NCI-H1417 (cell line): ENCODE data around the gene LYRM4.

Source experiments
- DNase-seq, 3 experiments: peaks; one replicate each; lab custom pipeline; 2025; lab: John Stamatoyannopoulos, UW

LYRM4 gene

DNA sequence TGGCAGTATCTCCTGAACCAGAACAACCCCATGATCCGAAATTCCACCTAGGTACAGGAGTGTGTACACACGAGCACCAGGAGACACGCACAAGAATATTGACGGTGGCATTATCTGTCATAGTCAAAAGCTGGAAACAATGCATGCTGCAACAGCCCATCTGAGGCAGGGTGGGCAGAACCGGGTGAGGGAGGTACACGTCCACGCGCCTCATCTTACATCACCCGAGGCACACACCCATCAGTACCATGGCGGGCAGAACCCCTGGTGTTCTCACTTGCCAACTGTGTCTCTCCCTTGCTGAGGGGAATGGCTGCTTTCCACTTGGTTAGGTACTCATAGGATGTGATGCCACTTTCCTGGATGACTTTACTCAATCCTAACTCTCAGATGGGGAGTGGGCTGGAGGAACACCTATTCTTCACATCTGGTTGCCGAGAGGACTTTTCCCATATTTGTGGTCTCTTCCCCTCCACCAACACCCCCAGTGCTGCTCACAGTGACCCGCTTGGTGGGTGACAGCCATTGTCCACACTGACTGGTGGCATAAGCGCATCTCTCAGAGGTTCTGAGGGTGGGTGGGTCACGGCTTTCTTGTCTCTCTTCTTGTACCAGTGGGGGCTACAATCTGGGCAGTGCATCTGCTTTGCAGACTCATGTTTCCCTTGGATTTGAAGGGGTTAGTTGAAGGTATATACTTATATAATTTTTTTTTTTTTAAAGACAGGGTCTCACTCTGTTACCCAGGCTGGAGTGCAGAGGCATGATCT, 162.1 kb downstream of the LYRM4 start:
- no peak for DNase-seq

DNA sequence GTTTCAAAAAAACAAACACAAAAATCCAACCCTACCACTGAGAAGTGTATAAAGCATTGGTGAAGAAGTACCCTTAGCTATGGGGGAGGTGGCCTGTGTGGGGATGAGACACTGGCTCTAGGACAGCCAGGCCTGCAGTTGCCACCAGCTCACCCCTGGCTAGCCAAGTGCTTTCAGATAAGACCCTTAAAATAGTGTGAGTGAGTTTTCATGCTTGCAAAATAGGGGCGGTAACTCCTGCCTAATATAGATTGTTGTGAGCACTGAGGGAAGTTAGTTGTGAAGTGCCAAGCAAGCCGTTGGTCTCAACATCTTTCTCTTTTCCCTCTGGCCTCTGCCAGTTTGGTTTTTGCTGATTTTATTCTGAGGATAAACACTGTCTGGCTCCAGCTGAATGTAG, 164.3 kb downstream of the LYRM4 start:
- no peak for DNase-seq

DNA sequence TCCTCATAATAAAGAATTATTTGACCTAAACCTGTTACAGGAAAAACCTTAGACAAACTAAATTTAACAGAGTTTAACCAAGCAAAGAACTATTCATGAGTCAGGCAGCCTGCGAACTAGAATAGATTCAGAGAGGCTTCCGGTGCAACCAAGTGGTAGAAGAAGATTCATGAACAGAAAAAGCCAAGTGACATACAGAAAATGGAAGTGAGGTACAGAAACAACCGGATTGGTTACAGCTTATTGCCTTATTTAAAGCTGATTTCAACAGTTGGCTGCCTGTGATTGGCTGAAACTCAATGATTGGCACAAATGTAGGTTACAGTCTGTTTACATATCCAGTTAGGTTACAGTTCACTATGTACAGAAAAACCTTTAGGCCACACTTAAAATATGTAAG, 165.5 kb downstream of the LYRM4 start:
- no peak for DNase-seq

DNA sequence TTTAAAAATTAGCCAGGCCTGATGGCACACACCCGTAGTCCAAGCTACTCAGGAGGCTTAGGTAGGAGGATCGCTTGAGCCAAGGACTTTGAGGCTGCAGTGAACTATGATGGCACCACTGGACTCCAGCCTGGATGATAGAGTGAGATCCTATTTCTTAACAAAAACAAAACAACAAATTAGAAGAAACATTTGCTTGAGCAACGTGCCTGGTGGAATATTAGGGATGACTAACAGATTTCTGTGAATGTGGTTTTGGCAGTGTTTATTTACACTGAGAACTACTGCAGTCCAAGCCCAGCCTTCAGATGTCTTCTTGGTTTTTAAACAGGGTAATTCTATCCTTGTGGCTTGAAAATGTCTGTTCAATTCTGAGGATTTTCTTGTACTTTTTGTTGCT, 166.4 kb downstream of the LYRM4 start:
- DNase-seq: no peak

DNA sequence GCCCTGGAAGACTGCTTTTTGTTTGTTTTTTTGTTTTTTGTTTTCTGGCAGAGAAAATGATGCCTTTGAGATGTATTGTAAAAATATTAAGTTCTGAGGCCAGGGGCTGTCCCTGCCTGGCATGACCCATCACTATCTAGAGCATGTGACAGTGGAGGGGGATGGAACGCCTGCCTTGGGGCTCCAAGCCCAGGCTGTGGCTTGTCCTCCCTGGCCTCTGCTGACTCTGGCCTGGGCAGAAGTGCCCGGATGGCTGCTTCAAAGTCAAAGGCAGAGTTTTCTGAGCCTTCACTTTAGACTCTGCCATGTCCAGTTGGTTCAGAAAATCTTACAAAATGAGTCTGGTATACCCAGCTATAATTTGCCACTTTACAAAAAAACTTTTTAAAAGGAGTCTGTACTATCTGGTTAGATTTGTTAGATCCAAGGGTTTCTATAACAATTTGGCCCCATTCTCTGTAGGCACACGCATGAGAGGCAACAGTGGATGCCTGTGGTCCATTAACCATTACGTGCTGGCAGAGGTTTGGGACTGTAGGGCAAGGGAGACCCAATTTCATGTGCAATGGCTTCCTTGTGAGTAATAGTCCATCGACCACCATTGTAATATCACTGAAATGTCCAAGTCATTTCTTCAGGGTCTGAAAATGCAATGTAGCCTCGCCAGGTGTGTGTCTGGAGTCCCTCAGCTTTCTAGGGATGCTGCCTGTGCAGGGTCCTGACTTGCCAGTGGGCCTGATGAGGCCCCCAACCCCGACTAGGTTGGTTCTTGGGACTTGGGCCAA, 167.3 kb downstream of the LYRM4 start:
- DNase-seq: no peak

DNA sequence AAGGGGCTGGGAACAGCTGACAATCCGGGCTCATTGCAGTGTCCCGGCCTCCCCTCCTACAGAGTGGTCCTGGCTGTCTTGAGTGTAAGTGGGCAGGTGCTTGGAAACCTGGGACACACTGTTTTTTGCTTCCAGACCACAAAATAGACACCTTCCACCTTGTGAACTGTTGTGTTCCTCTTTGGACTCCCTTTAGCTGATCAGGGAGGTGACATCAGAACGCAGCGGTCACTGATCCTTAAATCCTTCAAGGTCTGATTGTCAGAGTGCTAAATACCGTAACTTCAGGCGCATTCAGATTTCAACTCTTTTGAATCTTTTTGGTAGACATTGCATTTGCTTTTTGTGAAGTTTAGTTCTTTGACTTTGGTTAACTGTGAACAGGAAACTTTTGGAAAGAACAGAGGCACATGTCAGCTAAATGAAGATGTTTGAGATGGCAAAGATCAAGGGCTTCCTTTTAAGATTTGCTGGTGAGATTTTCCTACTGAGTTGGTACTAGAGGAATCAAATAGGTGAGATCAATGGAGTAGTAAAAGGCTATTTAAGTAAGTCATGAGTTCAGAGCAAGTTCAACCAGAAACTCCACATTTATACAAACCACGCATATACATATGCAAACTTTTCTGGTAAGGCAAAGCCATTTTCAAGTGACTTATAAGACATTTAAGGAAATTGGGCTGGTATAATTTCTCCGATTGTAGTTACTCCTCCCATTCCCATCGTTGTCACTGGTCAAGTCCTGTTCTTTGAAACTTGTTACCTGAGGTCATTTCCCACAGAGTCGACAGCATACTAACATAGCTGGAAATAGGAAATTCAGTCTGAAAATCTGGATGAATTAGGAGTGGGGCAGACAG, 169.3 kb downstream of the LYRM4 start:
- DNase-seq: no peak

DNA sequence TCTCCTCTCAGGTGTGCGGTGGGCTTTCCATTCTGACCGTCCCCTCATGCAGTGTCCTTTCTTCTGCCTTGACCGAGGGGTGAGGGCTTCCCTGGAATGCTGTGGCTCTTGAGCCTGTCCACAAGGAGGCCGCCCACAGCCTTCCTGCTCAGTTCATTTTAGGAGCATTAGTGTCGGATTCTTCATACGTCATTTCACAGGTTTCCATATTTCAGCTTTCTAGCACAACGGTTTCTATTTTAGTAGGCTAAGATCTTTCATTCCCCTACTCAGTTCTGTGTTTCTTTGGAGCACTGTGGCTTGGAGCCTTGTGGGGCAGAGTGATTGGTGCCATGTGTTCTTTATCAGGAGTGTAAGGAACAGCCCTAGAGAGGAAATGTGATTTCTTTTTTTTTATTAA, 170.1 kb downstream of the LYRM4 start:
- DNase-seq: no peak

DNA sequence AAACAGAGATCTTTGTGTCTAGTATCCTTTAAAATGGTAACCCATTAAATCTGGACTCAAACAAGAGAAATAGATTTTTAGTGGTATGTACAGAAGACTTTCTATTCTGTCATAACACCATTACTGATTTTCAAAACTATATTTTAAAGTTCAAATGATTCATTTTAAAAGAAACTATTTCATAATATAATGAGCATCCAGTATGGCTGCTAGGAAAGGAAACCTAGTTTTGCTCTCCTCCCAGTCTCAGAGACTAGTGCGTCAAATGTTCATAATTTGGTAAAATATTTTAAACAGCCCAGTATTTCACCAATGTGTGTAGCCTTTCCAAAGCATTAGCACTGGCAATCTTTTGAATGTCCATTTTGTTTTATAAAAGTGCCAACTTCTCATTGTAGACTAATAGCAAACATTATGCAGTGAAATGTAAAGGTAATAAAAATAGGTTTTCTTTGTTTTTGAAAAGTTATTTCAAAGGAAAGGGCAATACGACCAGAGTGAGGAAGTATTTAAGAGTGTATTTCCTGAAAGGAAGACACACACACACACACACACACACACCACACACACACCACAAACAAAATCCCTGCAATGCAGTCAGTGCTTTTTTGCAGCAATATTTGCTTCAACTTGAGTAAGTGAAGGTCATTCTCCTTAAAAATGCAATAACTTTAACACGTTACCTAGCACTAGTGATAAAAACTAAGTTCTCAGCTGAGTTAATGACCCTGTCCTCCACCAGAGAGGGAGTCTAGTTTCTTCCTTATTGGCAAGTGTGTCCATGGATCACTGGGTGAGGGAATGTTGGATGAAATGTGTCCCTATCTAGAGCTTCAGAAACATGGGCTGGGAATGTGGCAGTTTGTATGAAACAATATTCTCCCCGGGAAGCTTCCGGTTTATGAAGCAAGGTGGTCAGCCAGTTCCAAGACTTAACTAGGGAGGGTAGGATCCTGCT, 171.0 kb downstream of the LYRM4 start:
- DNase-seq: no peak

DNA sequence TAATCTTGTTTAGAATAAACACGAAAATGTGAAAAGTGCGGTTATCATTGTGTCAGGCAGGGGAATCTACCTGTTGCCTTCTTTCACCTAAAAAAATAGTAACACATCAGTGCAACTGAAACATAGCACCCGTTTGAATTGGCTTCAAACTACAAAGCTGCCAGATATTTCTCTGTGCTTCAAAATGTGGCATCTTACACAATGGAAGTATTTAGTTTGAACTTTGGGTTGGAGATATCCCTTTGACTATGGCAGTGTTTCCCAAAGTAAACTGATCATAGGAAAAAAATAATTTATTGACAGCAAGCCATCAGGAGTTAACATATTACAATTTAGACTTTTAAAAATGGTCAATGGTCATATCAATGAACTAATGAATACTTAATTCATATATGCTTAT, 172.0 kb downstream of the LYRM4 start:
- DNase-seq: no peak

DNA sequence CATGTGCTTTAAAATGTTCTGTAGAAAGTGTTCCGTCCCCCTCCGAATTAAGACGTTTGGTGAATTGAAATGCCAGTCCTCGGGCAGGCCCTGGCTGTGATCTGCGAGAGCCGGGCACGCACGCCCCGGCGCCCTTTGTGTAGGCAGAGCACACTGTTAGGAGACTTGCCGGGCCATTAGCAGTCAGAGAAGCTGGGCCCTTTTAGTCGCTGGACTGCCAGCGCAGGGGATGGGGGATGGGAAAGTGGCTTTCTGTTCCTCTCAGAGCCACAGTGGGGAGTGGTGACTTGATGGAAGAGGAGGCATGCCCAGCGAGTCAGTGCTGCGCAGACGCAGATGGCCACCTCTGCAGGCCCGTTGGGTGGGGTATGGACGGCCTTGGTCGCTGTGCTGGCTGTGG, 173.4 kb downstream of the LYRM4 start:
- no peak for DNase-seq

DNA sequence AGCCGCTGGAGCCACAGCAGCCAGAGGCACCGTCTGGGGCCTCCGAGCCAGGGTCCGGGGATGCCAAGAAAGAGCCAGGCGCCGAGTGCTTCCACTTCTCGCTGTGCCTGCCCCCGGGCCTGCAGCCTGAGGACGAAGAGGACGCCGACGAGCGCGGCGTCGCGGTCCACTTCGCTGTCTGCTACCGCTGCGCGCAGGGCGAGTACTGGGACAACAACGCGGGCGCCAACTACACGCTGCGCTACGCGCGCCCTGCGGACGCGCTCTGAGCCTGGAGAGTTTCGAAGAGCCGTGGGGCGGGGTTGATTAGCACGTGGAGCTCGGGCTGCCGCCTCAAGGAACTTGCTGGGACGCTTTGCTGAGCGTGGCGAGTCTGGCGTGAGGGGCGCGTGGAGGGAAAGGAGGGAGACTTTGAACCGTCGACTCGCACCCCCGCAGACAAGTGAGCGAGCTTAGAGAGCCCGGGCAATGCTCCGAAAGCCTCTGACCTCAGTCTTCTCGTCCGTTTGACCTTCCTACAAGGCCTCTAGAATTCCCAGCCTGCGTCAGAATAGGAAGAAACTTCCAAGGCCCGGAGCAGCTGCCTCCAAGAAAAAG, 174.4 kb downstream of the LYRM4 start:
- no peak for DNase-seq

DNA sequence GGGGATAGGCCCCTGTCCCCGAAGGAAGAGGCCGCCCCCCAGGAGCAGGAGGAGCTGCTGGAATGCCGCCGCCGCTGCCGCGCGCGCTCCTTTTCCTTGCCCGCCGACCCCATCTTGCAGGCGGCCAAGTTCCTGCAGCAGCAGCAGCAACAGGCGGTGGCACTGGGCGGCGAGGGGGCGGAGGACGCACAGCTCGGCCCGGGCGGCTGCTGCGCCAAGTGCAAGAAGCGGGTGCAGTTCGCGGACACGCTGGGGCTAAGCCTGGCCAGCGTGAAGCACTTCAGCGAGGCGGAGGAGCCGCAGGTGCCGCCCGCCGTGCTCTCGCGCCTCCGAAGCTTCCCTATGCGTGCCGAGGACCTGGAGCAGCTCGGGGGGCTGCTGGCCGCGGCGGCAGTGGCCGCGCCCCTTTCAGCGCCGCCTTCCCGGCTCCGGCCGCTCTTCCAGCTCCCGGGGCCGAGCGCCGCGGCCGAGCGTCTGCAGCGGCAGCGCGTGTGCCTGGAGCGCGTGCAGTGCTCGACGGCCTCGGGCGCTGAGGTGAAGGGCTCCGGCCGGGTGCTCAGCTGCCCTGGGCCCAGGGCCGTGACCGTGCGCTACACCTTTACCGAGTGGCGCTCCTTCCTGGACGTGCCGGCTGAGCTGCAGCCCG, 175.0 kb downstream of the LYRM4 start:
- DNase-seq: peak in 2 of 3 experiments; percentile 56 to 61

DNA sequence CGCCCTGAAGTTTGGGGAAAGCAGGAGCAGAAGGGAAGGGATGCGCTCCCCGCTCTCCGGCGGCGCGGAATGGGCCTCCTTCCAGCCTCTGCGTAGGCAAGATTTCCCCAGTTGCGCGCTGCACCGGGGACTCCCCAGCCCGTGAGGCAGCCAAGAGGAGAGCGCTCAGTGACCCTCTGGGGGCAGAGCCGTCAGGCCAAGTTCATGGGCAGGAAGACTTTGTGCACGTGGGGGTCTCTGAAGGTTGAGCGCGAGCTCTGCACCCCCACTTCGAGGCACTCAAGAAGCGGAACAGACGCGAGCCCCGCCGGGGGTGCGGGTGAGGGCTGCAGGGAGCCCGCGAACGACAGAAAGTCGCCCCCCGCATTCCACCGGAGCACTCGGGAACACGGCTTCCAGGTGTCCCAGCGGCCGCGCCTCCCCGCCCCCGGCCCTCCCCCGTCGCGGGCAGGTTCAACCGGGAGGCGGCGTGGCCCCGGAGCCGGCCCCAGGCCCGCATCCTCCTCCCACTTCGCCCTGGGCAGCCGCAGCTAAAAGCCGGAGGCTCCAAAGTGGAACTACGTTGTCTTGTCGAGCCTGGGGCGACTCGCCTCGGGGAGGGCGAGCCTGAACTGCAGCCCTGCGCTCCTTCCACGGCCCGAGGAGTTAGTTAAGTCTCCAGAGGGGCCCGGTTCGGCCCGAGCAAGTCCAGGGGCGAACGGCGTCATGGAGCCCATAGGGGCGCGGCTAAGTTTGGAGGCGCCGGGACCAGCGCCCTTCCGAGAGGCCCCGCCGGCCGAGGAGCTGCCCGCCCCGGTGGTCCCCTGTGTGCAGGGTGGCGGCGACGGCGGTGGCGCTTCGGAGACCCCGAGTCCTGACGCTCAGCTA, 175.7 kb downstream of the LYRM4 start, which contains the start of gene PPP1R3G:
TSS of gene PPP1R3G (plus strand) at position 561 of the 867 bp plus-strand sequence. CDS start at position 706, 145 bp downstream.
- peak in 2 of 3 experiments; percentile 40 to 60 for DNase-seq

DNA sequence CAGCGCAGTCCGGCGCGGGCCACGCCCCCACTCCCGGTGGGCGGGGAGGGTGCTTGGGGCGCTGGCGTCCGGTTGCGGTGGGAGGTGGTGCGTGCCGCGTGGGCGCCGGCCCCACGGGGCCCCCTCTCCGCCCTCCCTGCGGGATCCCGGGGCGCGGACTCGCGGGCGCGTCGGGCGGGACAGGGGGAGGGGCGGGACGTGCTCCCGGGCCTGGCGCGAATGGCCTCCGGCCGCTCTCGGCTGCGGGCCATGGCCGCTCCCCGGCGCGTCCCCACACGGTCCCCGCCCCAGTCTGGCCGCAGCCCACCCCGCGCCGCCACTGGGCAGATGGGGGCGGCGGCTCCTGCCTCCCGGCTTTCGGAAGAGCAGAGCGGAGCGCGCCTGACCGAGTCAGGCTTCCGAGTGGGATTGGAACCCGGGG, 176.4 kb downstream of the LYRM4 start:
- DNase-seq: no peak

DNA sequence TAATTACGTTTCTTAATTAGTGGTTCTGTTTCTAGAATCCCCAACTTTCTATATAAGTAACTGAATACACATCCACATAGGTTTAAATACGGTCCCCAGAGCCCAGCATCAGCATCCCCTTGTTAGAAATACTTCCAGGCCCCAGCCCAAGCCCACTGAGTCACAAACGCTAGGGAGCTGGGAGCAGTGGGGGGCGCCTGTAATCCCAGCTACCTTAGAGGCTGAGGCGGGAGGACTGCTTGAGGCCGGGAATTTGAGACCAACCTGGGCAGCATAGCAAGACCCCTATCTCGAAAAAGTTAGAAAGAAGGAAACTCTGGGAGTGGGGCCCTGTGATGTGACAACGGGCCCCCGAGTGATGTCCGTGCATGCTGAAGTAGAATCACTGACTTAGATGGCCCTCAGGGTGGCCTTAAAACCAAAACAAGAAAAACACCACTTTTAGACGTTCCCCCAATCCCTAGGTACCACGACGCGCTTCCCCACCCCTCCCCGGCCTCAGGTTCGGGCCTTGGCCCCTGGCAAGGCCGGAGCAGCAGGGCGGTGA, 176.9 kb downstream of the LYRM4 start:
- DNase-seq: no peak

DNA sequence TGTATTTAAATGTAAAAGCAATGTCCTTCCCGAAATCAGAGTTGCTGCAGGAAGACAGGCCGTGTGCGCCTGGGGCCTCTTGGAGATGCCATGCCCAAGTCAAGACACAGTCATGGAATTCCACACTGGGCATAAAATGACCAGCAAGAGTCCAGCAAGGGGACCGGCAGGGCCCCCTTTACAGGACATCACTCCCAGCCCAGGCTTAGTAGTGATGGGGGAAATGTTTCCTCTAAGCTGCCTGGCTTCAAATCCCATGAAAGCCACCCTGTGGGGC, 177.5 kb downstream of the LYRM4 start:
- no peak for DNase-seq

DNA sequence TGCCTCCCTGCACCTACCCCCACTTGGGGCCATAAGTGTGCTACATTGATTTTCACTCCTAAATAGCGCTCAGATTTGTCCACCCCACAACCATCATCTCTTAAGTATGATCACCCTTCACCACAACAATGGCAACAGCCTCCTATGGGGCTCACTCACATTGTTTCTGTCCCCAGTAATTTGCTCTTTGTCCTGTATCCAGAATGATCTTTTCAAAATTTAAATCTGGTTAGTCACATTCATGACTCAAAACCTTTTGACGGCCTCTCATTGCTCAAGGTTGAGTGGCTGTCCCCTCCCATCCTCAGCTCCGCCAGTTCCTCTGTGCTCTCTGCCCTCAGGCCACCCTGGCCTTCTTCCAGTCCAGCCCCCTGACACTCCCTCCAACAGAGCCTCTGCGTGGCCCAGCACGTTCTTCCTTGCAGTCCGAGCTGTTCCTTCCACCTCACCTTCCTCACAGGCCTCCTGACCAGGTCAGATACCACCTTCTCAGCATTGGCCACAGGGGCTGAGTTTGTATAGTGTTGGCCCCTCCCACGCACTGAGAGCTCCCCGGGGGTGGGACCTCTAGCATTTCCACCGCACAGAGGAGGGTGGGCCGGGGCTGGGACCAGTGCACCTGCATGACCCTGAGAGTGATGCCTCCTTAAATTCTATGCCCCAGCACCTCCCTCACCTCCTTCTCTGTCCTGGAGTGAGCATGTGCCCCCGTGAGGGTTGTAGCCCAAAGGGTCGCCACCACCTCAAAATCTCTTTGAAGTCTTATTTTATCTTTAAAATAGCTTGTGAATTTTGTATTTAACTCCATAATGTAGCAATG, 178.1 kb downstream of the LYRM4 start:
- DNase-seq: no peak

DNA sequence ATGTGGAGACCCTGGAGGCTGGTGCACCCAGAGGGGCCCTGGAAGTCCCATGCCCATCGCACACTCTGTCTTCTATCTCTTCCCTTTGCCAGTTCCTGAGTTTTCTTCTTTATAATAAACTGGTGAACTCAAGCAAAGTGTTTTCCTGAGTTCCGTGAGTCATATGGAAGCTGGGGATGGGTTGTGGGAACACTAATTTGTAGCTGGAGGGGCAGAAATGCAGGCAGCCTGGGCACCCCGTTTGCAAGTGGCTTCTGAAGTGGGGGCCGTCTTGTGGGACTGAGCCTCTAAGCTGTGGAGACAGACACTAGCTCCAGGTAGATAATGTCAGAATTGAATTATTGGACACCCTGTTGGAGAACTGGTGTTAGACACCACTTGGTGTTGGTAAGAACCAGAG, 178.8 kb downstream of the LYRM4 start:
- no peak for DNase-seq
